HG03159 (cell line): ENCODE data around the gene IFI35.
A peak's percentile ranks its signal among the peaks of the same experiment; 100 is the strongest.
"Not testable (repeated sequence)": the region's sequence is repeated elsewhere in the genome, so short reads cannot be mapped to it uniquely, and the experiment has no call there.

Source experiments
- ATAC-seq: cut with Tn5 transposase; IDR thresholded peaks from one replicate; pipeline ENCODE4 v1.9.1; 2021; ENCODE audit warnings: mild to moderate bottlenecking, moderate library complexity; ENCODE audit not compliant: unreplicated experiment

The IFI35 gene

GRCh38 chr17:42997390-42997983, 9.1 kb upstream of the IFI35 start:
- no peak for ATAC-seq

- peak; percentile 93 for ATAC-seq
These were observed 8.3 kb upstream of the IFI35 start, which contains the start of gene RPL27 for GRCh38 chr17:42997984-42998938. TSS of gene RPL27 (plus strand) at chr17:42998419. CDS start at chr17:42998751, 332 bp downstream.

- ATAC-seq, result no peak
These were observed 7.5 kb upstream of the IFI35 start for GRCh38 chr17:42999003-42999525.

- ATAC-seq, result not testable (repeated sequence)
These were observed 5.7 kb upstream of the IFI35 start for GRCh38 chr17:43000894-43001293.

- ATAC-seq, result no peak
These were observed 2.9 kb upstream of the IFI35 start for GRCh38 chr17:43003542-43004172.

- no peak for ATAC-seq
These were observed 4.2 kb downstream of the IFI35 start for GRCh38 chr17:43010667-43011308.

- ATAC-seq, result no peak
These were observed 5.3 kb downstream of the IFI35 start for GRCh38 chr17:43011728-43012472.

- no peak for ATAC-seq
These were observed 6.7 kb downstream of the IFI35 start for GRCh38 chr17:43013296-43013695.

- ATAC-seq, result no peak
These were observed 7.5 kb downstream of the IFI35 start for GRCh38 chr17:43014020-43014648.

GRCh38 chr17:43014649-43015542, 8.3 kb downstream of the IFI35 start:
- no peak for ATAC-seq

GRCh38 chr17:43015579-43015978, 9.0 kb downstream of the IFI35 start:
- no peak for ATAC-seq

GRCh38 chr17:43016216-43016615, 9.6 kb downstream of the IFI35 start:
- no peak for ATAC-seq

- no peak for ATAC-seq
These were observed 11.6 kb downstream of the IFI35 start for GRCh38 chr17:43018008-43018853.

GRCh38 chr17:43018932-43019331, 12.3 kb downstream of the IFI35 start:
- no peak for ATAC-seq

GRCh38 chr17:43019418-43019817, 12.8 kb downstream of the IFI35 start:
- no peak for ATAC-seq

GRCh38 chr17:43020030-43020621, 13.5 kb downstream of the IFI35 start:
- ATAC-seq, result no peak
